Liver (tissue), 9 donors: ENCODE data around the gene CFAP45. TPM values are rescaled to one million over a fixed set of nuclear protein-coding genes. Genes with fewer than 3 reads are reported as not detected.

Experiments
- DNase-seq: peaks from one replicate; pipeline ENCODE4 v3.0.0-alpha.2; 2017; ENCODE audit warnings: low spot score
- H3K27ac ChIP-seq, 2 donors: one replicate each; pipeline ENCODE4 v1.7.0; 2013; ENCODE audit warnings: inconsistent platforms in 2 of 2, low read length in 2 of 2, control low read depth in 1 of 2, low read depth in 1 of 2, mild to moderate bottlenecking in 1 of 2
- H3K27me3 ChIP-seq, 4 donors: one replicate each; pipeline versions ENCODE4 v1.6.1 to v1.7.0; 2013; ENCODE audit warnings: low read length in 3 of 4, inconsistent platforms in 1 of 4, mild to moderate bottlenecking in 1 of 4, moderate library complexity in 1 of 4; ENCODE audit not compliant: control insufficient read depth in 4 of 4, insufficient read depth in 4 of 4
- H3K36me3 ChIP-seq, 4 donors: one replicate each; pipeline versions ENCODE4 v1.6.1 to v1.7.0; 2013; ENCODE audit warnings: low read length in 3 of 4, mild to moderate bottlenecking in 3 of 4, low read depth in 1 of 4, moderate library complexity in 1 of 4; ENCODE audit not compliant: control insufficient read depth in 4 of 4, insufficient read depth in 3 of 4
- H3K4me1 ChIP-seq, 4 donors: one replicate each; pipeline versions ENCODE4 v1.6.1 to v1.7.0; 2013; ENCODE audit warnings: low read length in 3 of 4, mild to moderate bottlenecking in 3 of 4, moderate library complexity in 1 of 4; ENCODE audit not compliant: control insufficient read depth in 4 of 4, insufficient read depth in 4 of 4
- H3K4me3 ChIP-seq, 3 donors: one replicate each; pipeline versions ENCODE4 v1.6.1 to v1.7.0; 2013; ENCODE audit warnings: low read length in 3 of 3, control low read depth in 1 of 3, low read depth in 1 of 3, mild to moderate bottlenecking in 1 of 3
- H3K9ac ChIP-seq, 2 donors: one replicate each; pipeline ENCODE4 v1.7.0; 2013; ENCODE audit warnings: low read length in 2 of 2, mild to moderate bottlenecking in 2 of 2, moderate library complexity in 2 of 2, control low read depth in 1 of 2, low read depth in 1 of 2
- H3K9me3 ChIP-seq, 4 donors: one replicate each; pipeline versions ENCODE4 v1.6.1 to v1.7.0; 2013; ENCODE audit warnings: low read length in 3 of 4; ENCODE audit not compliant: control insufficient read depth in 4 of 4
- CTCF ChIP-seq: fragments of 150-350 bp; IDR thresholded peaks from 2 replicates; pipeline ENCODE4 v1.5.1; 2017; ENCODE audit warnings: improper control_type of control experiment, low read depth, low read length; ENCODE audit not compliant: missing input control
- EGR1 ChIP-seq, 2 donors: IDR thresholded peaks; 2 replicates each; pipeline ENCODE4 v1.6.1; 2016 to 2018; ENCODE audit warnings: antibody characterized with exemption in 2 of 2, low read depth in 2 of 2
- FOXA1 ChIP-seq: IDR thresholded peaks from 2 replicates; pipeline ENCODE4 v1.6.1; 2016; ENCODE audit warnings: antibody characterized with exemption
- FOXA2 ChIP-seq: IDR thresholded peaks from 2 replicates; pipeline ENCODE4 v1.6.1; 2016; ENCODE audit warnings: antibody characterized with exemption
- GABPA ChIP-seq, 2 donors: IDR thresholded peaks in 1 of 2; conservative IDR thresholded peaks in 1 of 2; 2 replicates each; pipeline ENCODE4 v1.6.1; 2016; ENCODE audit warnings: antibody characterized with exemption in 2 of 2, mild to moderate bottlenecking in 1 of 2, moderate library complexity in 1 of 2
- HNF4A ChIP-seq, 2 donors: conservative IDR thresholded peaks; 2 replicates each; pipeline ENCODE4 v1.6.1; 2016; ENCODE audit warnings: antibody characterized with exemption in 2 of 2, mild to moderate bottlenecking in 2 of 2
- HNF4G ChIP-seq: IDR thresholded peaks from 2 replicates; pipeline ENCODE4 v1.6.1; 2016; ENCODE audit warnings: antibody characterized with exemption
- JUND ChIP-seq, 2 donors: IDR thresholded peaks; 2 replicates each; pipeline ENCODE4 v1.6.1; 2016; ENCODE audit warnings: antibody characterized with exemption in 2 of 2
- MAX ChIP-seq: IDR thresholded peaks from 2 replicates; pipeline ENCODE4 v1.6.1; 2016; ENCODE audit warnings: antibody characterized with exemption
- NR2F2 ChIP-seq: IDR thresholded peaks from 2 replicates; pipeline ENCODE4 v1.6.1; 2016; ENCODE audit warnings: antibody characterized with exemption
- RAD21 ChIP-seq, 2 donors: IDR thresholded peaks; 2 replicates each; pipeline ENCODE4 v1.6.1; 2016; ENCODE audit warnings: antibody characterized with exemption in 2 of 2, mild to moderate bottlenecking in 2 of 2
- REST ChIP-seq: IDR thresholded peaks from 2 replicates; pipeline ENCODE4 v1.6.1; 2016; ENCODE audit warnings: antibody characterized with exemption, mild to moderate bottlenecking
- RXRA ChIP-seq, 2 donors: IDR thresholded peaks; 2 replicates each; pipeline ENCODE4 v1.6.1; 2017 to 2018; ENCODE audit warnings: antibody characterized with exemption in 2 of 2, mild to moderate bottlenecking in 1 of 2
- SP1 ChIP-seq: IDR thresholded peaks from 2 replicates; pipeline ENCODE4 v1.6.1; 2018; ENCODE audit warnings: antibody characterized with exemption, mild to moderate bottlenecking
- TAF1 ChIP-seq: conservative IDR thresholded peaks from 2 replicates; pipeline ENCODE4 v1.6.1; 2016; ENCODE audit warnings: antibody characterized with exemption, mild to moderate bottlenecking
- YY1 ChIP-seq: IDR thresholded peaks from 2 replicates; pipeline ENCODE4 v1.6.1; 2016; ENCODE audit warnings: antibody characterized with exemption, mild to moderate bottlenecking
- ZBTB33 ChIP-seq: IDR thresholded peaks from 2 replicates; pipeline ENCODE4 v1.6.1; 2016; ENCODE audit warnings: antibody characterized with exemption
- WGBS: extraction: QIAGEN DNeasy Blood & Tissue Kit; methylation state at CpG from one replicate; pipeline ENCODE4 v1.1.7; 2013; 5-methylcytosine and 5-hydroxymethylcytosine counted together
- polyA plus RNA-seq, 2 donors: library from polyadenylated mRNA; stranded (reverse) in 1 of 2; unstranded in 1 of 2; fragments of 200-250 nt in 1 of 2; fragments of >200 nt in 1 of 2; fragmentation: Nextera tagmentation in 1 of 2; extraction: Ambion mirVana in 1 of 2; gene quantifications; one replicate each; pipeline versions ENCODE4 v1.2.1 to v1.2.3, GENCODE V29; 2013 to 2015
- total RNA-seq, 2 donors: library from RNA; depleted of rRNA; stranded (reverse); fragments of >200 nt; gene quantifications; one replicate each; pipeline ENCODE4 v1.2.3, GENCODE V29; 2014
- donor health status: healthy.
- donor health status: healthy.
- donor health status: healthy.
- donor health status: healthy.
- donor health status: healthy.

Gene CFAP45
- total and polyA plus RNA-seq, 4 donors = 0.03 to 0.24 TPM; not detected in 2

GRCh38 chr1:159943908-159944622 lies 44.1 kb upstream of the CFAP45 start:
- DNase-seq = no peak
- H3K9me3 ChIP-seq = no peaks in the 10 kb centered on the region
- H3K36me3 ChIP-seq = no peaks in the 10 kb centered on the region
- peaks cover 8 to 37% (median 21%) of the 10 kb centered on the region in 4 donors for H3K4me1 ChIP-seq
- peak overlapping the region in 1 of 2 donors; percentile 25 for H3K9ac ChIP-seq
- WGBS = 68% methylated on average over 9 of the region's 9 CpGs
- peak overlapping the region; percentile 25 to 81 (median 70) for H3K4me3 ChIP-seq
- TF ChIP-seq CTCF (no peak), REST (no peak), TAF1 (no peak), SP1 (no peak), EGR1 (IDR thresholded peaks at IDR 0.05; ENCODE audit: low read depth in 2 of 2) (no peak), MAX (no peak), FOXA1 (no peak), RXRA (IDR thresholded peaks at IDR 0.05) (no peak), GABPA (IDR thresholded peaks at IDR 0.05 in 1 of 2, conservative IDR thresholded peaks at IDR 0.05 in 1 of 2) (no peak), FOXA2 (no peak), ZBTB33 (no peak)
- H3K27ac ChIP-seq = peak overlapping the region; percentile 73 to 78
- H3K27me3 ChIP-seq = no peaks in the 10 kb centered on the region

- Histone ChIP-seq H3K9ac (no peak overlapping the region), H3K27ac (no peak overlapping the region), H3K36me3 (no peaks in the 10 kb centered on the region), H3K4me3 (no peak overlapping the region), H3K27me3 (no peaks in the 10 kb centered on the region), H3K9me3 (no peaks in the 10 kb centered on the region), H3K4me1 (peaks cover 8 to 45% (median 21%) of the 10 kb centered on the region in 4 donors)
- 80% methylated on average over 5 of the region's 5 CpGs for WGBS
- DNase-seq = no peak
- TF ChIP-seq JUND (IDR thresholded peaks at IDR 0.05) (no peak), HNF4A (conservative IDR thresholded peaks at IDR 0.05) (no peak), HNF4G (no peak), ZBTB33 (no peak), RAD21 (IDR thresholded peaks at IDR 0.05) (no peak), RXRA (IDR thresholded peaks at IDR 0.05) (no peak), MAX (no peak), EGR1 (IDR thresholded peaks at IDR 0.05; ENCODE audit: low read depth in 2 of 2) (no peak), FOXA1 (no peak), TAF1 (no peak), GABPA (IDR thresholded peaks at IDR 0.05 in 1 of 2, conservative IDR thresholded peaks at IDR 0.05 in 1 of 2) (no peak), NR2F2 (no peak), REST (no peak), YY1 (no peak), FOXA2 (no peak), SP1 (no peak)
Observed at GRCh38 chr1:159943278-159943640, 43.3 kb upstream of the CFAP45 start.
